Measurements from ENCODE around the gene MYOCOS.

DNA sequence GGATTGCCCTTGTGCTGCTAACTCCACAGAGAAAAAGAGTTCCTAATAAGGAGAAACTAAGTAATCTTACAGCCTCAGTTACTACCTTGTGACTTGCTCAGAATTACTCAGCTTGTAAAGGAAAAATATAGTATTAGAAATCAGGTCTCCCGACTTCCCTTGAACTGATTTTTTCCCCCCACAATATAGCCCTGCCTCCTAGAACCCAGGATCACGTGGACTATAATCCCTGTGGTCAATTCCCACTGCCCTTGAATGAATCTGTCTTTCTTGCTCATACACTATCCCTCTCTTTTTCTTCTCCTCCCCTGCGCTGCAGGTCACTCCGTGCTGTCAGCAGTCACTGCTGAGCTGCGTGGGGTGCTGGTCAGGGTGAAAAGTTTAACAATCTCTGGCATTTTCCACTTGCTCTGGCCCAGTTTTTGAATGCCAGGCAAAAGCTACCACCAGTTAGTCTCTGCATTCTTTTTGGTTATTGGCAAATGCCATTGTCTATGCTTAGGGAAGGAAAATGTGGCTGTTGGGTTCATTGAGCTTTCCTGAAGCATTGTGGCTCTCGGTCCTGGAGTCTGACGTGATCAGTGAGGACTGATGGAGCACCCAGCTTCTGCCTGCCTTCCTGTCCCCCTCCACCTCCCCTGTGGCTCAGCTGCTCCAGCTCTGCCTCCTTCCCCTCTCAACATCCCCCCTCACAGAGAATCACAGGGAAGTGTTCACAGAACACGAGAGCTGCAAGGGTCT is 32.3 kb downstream of the MYOCOS start:
- no peak for TF ChIP-seq EP300 (IDR thresholded peaks at IDR 0.05)
- TF ChIP-seq, protein P1, sequence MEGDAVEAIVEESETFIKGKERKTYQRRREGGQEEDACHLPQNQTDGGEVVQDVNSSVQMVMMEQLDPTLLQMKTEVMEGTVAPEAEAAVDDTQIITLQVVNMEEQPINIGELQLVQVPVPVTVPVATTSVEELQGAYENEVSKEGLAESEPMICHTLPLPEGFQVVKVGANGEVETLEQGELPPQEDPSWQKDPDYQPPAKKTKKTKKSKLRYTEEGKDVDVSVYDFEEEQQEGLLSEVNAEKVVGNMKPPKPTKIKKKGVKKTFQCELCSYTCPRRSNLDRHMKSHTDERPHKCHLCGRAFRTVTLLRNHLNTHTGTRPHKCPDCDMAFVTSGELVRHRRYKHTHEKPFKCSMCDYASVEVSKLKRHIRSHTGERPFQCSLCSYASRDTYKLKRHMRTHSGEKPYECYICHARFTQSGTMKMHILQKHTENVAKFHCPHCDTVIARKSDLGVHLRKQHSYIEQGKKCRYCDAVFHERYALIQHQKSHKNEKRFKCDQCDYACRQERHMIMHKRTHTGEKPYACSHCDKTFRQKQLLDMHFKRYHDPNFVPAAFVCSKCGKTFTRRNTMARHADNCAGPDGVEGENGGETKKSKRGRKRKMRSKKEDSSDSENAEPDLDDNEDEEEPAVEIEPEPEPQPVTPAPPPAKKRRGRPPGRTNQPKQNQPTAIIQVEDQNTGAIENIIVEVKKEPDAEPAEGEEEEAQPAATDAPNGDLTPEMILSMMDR (IDR thresholded peaks at IDR 0.05), result no peak

Measured in upper lobe of left lung (tissue), 4 donors.